Testis (tissue), 2 donors: Measurements from ENCODE around the gene SSH3.

ENCODE experiments used
- POLR2A ChIP-seq: fragments of 450-650 bp; IDR thresholded peaks from one replicate; pipeline ENCODE4 v1.6.1; 2017; ENCODE audit warnings: antibody characterized with exemption, mild to moderate bottlenecking, moderate library complexity
- TF ChIP-seq, protein P1 (sequence below), 3 experiments: fragments of 450-650 bp in 2 of 3; fragments of 200-600 bp in 1 of 3; sonication (generic) in 1 of 3; IDR thresholded peaks; one replicate each; pipeline ENCODE4 v1.5.1; 2016 to 2019; ENCODE audit warnings: antibody characterized with exemption in 3 of 3, mild to moderate bottlenecking in 2 of 3, moderate library complexity in 1 of 3

- TF ChIP-seq, protein P1, sequence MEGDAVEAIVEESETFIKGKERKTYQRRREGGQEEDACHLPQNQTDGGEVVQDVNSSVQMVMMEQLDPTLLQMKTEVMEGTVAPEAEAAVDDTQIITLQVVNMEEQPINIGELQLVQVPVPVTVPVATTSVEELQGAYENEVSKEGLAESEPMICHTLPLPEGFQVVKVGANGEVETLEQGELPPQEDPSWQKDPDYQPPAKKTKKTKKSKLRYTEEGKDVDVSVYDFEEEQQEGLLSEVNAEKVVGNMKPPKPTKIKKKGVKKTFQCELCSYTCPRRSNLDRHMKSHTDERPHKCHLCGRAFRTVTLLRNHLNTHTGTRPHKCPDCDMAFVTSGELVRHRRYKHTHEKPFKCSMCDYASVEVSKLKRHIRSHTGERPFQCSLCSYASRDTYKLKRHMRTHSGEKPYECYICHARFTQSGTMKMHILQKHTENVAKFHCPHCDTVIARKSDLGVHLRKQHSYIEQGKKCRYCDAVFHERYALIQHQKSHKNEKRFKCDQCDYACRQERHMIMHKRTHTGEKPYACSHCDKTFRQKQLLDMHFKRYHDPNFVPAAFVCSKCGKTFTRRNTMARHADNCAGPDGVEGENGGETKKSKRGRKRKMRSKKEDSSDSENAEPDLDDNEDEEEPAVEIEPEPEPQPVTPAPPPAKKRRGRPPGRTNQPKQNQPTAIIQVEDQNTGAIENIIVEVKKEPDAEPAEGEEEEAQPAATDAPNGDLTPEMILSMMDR (IDR thresholded peaks at IDR 0.05), result no peak
- no peak for TF ChIP-seq POLR2A
Measured at GRCh38 chr11:67283481-67283963, 19.8 kb upstream of the SSH3 start.
